DMS79 treated with DMSO at 0.1 percent for 48 hours (cell line): Measurements from ENCODE around the gene C22orf39.
A peak's percentile ranks its signal among the peaks of the same experiment; 100 is the strongest.

ENCODE experiments used
- DNase-seq: peaks from one replicate; lab custom pipeline; 2025; lab: John Stamatoyannopoulos, UW

C22orf39 gene, protein sequence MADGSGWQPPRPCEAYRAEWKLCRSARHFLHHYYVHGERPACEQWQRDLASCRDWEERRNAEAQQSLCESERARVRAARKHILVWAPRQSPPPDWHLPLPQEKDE

DNA sequence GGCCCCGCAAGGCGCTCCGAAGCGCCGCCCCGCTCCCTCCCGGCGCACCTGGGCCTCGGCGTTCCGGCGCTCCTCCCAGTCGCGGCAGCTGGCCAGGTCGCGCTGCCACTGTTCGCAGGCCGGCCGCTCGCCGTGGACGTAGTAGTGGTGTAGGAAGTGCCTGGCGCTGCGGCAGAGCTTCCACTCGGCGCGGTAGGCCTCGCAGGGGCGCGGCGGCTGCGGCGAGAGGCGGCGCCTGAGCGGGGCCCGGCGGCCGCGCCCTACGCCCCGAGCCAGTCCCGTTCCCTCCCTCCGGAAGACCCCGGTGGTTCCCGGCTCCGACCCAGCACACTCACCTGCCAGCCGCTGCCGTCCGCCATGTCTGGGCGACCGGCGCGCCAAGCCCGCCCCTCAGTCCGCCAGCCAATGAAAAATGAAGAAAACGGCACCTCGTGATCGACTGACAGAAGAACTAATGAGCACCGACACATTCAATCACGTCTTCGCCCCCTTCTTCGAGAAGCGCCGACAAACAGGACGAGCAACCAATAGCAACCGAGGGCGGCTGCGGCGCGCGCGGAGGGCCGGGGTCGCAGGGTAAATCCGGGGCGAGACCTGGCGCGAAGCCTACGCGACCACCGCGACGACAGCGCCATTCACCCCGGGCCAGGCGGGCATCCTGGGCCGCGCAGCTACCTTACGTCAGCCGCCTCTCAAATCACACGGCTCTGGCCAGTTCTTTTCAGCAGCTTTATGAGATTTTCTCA, at the start of gene C22orf39:
Gene C22orf39, minus strand, starts transcription at position 382 of the 746 bp plus-strand sequence. Its CDS starts 23 bp downstream, at position 359.
- peak; percentile 84 for DNase-seq

DNA sequence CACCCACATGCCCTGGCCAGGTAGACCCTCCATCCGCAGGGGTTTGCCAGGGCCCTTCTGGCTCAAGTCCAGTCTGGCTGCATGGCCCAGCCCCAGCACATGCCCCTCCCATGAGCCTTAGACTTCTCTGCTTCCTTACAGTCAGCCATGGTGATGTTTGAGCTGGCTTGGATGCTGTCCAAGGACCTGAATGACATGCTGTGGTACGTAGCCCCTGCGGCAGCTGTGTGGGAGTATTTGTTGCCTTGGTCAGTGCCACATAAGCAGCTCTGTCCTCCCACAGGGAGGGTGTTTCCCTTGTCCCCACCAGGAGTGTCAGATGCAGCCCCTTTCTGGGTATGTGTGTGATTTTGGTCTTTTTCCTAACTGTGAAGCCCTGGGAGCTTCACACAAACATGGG, 49.7 kb upstream of the C22orf39 start:
- no peak for DNase-seq

DNA sequence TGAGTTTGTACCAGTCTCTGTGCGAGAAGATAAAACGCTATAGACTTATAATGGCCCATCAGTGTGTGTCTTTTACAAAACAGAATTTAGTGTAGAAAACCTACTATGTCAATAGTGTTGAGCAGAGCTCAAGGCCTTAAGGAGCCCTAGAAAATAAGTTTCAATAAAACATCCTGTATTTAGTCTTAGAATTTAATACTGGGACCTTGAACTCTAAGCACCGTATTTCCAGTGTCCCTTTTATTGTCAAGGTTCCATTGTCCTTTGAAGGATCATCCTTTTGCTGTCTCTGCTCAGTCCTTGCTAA, 48.8 kb upstream of the C22orf39 start:
- DNase-seq = no peak

DNA sequence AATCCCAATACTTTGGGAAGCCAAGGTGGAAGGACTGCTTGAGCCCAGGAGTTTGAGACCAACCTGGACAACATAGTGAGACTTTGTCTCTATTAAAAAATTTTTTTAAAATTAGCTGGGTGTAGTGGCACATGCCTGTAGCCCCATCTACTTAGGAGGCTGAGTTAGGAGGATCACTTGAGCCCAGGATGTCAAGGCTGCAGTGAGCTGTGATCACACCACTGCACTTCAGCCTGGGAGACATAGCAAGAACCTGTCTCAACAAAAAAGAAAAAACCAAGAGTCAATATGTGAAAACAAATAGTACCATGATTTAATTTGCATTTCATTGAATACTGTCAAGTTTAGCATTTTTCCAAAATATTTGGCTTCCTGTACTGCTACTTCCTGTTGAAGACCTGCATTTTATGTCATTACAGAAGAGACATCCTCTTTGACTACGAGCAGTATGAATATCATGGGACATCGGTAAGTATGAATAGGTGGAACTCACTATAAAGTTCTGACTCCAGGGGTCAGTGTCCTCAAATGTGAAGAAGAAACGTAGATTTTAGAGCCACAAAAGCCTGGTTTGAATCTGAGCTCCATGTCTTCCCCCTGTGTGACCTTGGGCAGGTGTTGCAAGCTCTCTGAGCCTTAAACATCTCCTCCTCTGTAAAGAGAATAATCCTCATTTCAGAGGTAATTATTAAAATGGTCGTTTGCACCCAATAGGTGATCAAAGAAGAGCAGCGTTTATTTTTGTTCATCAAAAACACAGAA, 48.2 kb upstream of the C22orf39 start:
- DNase-seq = no peak

DNA sequence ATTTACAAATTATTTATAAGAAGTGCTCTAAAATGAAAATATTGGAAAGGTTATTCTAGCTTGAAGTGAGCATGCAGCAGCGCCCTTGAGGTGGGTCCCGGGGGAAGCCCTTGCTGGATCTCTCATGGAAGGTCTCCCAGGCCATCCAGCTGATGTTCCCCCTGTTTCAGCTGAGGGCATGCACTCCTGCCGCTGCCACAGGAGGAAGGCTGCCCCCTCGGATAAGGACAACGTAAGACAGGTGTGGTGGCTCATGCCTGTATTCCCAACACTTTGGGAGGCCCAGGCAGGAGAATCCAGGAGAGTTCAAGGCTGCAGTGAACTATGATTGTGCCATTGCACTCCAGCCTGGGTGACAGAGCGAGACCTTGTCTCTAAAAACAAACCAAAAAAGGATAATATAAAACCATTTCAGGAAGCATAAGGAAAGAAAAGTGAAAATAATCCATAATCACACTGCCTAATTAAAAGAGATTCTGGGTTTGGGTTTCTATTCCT, 47.2 kb upstream of the C22orf39 start:
- no peak for DNase-seq

DNA sequence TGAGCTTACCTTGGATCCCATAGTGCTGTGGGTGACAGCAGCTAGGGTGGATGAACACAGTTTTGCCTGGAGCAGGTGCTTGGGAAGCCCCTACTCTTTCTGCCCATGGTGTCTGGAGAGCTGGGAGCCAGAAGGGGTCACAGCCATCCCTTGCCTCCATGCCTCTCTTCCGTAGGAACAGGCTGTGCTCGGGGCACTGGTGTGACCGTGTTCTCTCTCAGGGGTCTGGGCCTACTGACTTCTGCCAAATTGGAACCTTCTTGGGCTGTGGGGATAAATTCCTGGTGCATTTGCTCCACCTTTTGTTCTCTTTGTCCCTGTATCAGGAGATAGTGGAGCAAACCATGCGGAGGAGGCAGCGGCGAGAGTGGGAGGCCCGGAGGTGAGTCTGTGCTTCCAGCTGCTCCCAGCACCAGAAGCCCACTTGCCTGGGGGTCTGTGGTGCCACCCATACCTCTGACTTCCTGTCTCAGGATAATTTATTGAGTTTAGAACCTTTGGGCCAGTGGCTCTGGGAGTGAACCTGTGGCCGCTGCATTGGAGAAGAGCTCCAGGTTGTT, 46.6 kb upstream of the C22orf39 start:
- DNase-seq = no peak

DNA sequence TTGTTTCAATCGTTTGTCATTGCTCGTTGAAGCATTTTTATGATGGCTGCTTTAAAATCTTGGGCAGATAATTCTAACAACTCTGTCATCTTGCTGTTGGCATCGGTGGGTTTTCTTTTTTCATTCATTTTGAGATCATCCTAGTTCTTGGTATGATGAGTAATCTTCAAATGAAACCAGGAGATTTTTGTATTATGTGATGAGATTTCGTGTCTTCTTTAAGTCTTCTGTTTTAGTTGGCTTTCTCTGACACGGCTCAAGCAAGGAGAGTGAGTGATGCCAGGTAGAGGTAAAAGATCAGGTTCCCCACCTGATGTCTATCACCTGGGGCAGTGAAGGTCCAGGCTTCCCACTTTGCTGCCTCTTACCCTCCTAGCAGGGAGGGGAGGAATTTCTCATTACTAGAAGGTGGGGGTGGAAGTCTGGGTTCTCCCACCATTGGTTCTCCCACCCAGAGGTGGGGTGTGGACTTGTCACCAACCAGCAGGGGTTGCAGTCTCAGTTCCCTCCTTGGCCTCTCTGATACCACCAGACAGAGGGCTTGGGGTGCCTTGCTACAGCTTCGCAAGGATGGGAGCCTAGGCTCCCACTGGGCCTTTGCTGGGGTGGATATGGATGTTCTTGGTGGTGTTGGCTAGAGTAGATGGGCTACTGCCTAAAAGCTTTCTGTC, 45.1 kb upstream of the C22orf39 start:
- no peak for DNase-seq

DNA sequence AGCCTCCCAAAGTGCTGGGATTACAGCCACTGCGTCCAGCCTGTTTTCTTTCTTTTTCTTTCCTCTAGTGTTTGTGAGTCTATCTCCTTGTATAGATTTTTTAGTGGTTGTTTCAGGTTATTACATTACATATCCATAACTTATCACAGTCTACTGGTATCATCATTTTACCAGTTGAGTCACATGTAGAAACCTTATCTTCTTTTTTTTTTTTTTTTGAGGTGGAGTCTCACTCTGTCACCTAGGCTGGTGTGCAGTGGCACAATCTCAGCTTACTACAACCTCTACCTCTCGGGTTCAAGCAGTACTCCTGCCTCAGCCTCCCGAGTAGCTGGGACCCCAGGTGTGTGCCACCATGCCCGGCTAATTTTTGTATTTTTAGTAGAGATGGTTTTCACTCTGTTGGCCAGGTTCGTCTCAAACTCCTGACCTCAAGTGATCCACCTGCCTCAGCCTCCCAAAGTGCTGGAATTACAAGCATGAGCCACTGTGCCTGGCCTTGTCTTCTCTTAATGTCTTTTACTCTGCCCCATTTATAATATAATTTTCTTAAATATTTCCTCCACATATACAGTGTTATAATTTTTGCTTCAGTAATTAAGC, 43.2 kb upstream of the C22orf39 start:
- DNase-seq = no peak

DNA sequence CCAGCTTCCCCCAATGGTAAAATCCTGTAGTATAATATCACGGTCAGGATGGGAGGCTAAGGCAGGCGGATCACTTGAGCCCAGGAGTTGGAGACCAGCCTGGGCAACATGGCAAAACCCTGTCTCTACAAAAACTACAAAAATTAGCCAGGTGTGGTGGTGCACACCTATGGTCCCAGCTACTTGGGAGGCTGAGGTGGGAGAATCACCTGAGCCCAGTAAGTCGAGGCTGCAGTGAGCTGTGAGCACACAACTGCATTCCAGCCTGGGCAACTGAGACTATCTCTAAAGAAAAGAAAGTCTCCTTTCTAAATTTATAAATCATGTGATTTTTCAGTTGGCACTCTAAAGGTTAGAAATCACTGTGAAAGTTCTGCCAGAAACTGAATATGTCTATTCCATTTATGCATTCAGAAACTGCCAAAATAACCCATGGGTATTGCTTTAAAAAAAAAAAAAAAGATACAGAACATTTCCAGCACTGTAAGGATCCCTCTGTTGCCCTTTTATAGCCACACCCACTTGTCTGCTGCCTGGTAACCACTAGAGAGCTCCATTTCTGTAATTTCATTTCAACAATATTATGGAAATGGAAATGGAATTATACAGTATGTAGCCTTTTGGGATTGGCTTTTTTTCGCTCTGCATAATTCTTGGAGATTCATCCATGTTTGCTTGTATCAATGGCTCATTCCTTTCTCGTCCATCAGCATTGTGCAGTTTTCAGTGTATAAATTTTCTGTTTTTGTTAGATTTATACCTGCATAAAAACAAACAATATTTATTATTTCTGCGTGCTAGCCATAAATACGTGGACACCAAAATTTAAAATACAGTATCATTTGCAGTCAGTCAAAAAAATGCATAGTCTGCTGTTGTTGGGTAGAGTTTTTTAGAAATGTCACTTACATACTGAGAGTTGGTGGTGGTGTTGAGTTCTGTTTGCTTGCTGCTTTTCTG, 41.7 kb upstream of the C22orf39 start:
- no peak for DNase-seq

DNA sequence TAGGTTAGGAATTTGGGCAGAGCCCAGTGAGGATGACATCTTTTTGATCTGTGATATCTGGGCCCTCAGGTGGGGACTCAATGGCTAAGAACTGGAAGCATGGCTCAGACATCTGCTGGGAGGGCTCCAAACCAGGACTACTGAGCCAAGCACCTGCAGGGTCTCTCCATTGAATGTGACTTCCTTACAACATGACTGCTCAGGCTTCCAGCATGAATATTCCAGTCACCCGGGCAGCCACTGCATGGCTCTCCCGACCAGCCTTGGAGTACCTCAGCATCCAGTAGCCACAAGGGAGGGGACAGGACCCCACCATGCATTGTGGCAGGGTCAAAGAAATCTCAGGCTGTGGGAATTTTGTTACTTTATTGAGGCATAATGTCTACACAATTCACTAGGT, 40.8 kb upstream of the C22orf39 start:
- DNase-seq = no peak

DNA sequence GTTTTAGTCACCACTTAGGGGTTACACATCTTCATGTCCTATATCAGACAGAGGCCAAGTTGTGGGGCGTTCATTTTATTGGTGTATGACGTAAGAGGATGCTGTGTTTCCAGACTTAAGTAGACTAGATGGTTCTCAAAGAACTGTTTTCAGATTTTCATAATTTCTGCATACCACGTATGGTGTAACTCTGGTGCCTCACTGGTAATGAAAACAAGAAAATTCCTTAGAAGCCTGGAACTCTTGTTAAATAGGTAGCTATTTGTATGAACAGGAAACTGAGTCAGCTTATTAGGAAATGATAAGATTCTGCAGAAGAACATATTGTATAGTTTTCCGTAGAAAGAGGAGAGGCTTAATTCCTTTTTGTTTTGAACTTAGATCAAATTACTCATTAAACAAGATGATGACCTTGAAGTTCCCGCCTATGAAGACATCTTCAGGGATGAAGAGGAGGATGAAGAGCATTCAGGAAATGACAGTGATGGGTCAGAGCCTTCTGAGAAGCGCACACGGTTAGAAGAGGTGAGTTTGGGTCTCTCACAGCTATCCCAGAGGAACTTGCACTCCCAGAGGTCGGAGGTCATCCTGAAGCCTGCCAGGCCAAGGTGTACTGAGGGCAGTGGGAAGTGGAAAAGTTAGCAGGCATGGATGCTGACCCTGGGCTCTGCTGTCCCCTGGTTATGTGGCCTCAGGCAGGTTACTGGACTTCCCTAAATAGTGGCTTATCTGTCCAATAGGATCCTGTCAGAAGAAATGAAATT, 36.2 kb upstream of the C22orf39 start:
- DNase-seq = no peak

DNA sequence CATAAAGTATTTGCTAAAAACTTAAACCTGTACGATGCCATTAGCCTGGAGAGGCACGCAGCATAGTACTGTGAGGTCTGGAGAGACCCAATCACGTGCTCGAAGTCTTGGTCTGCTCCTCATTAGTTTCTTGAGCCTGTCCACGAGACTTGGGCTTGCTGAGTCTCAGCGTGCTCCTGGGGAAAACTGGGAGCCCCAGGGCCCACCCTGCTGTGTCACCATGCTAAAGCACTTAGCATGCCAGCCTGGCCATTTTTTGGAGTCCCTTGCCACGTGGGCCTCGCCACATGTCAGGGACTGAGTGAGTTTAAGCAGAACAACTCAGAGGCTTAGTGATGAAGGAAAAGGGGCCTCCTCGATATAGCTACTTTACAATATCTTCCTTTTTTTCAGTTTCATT, 34.8 kb upstream of the C22orf39 start:
- DNase-seq = no peak

DNA sequence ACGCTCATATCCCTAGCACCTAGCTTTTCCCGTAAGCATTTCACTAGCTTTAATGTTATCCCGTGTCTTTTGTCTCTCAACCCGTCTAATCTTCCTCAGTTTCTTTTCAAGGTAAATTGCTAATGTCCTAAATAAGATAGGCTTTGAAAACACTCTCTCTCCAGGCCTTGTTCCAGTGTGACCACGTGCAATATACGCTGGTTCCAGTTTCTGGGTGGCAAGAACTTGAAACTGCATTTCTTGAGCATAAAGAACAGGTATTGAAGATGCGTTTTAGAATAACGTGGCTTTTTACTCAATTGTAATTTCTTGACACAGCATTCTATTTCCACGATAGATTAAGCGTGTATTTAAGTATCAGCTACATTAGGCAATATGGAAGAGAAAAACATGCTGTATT, 33.3 kb upstream of the C22orf39 start:
- no peak for DNase-seq

DNA sequence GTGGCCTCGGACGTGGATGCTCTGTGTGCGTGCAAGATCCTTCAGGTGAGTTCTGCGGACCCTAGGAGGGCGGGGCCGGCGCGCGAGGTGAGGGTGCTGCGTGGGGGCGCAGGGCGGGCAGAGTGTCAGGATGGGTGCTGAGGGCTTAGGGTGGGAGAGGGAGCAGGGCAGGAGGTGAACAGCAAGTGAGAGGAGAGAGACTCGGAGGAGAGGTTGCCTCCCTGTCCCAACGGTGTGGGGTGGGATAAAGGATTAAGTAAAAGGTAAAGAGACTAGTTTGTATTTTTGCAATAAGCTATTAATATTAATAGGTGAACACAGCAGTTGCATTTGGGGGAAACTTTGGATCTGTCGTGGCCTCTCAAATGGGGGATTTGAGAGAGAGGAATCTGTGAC, 32.7 kb upstream of the C22orf39 start:
- DNase-seq = no peak

DNA sequence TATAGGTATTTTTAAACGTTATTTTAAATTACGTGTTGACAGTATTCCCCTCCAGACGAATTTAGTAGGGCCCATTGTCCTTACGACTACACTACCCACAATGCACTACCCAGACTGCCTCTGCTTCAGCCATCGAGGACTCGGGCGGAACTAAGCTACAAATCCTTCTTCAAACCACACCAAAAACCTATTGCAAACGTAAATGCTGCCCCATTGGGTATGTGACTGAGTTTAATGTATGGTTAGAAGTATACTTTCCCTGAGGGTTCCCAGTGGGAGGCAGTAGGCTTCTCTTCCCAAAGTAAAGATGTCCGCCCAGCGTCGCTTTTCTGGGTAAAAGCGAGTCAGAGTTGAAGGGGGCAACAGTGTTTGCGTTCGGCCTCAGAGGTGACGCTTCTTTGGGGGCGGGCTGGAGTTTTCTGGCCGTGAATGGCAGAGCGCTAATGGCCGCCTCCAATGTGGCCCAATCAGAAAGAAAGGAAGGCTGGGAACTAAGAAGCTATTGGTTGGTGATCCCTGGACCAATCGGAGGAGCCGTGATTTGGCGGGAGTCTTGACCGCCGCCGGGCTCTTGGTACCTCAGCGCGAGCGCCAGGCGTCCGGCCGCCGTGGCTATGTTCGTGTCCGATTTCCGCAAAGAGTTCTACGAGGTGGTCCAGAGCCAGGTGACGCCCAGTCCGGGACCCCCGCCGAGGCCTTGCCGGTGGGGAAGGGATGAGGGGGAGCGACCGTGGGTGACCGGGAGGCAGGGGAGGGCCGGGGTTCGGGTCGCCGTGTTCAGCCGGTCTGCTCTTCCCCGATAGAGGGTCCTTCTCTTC, 32.1 kb upstream of the C22orf39 start, which contains the start of gene CDC45:
Gene CDC45, plus strand, starts transcription at position 566 of the 818 bp plus-strand sequence. Its CDS starts 49 bp downstream, at position 615.
- peak; percentile 85 for DNase-seq

DNA sequence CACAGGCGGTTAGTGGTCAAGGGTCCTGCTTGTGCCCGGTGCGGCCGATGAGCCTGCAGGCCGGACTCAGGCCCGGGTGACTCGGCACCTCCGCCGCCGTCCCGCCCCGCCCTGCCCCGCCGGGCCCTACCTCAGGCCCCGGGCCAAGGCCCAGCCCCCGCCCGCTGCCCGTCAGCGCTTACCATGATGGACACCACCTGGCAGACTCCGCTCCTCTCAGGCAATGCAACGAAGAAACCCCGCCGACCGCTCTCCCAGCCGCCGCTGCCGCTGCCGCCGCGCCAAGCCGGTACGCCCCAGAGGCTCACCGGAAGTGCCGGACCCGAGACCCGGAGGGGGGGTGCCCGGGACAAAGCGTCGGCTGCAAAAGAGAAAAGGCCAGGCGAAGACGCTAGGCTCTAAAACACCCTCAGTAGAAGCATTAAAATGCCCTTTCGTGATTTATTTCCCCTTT, 31.4 kb upstream of the C22orf39 start, which contains the start of gene UFD1:
Gene UFD1, minus strand, starts transcription at position 293 of the 454 bp plus-strand sequence. Its CDS starts 108 bp downstream, at position 185.
- DNase-seq = no peak

DNA sequence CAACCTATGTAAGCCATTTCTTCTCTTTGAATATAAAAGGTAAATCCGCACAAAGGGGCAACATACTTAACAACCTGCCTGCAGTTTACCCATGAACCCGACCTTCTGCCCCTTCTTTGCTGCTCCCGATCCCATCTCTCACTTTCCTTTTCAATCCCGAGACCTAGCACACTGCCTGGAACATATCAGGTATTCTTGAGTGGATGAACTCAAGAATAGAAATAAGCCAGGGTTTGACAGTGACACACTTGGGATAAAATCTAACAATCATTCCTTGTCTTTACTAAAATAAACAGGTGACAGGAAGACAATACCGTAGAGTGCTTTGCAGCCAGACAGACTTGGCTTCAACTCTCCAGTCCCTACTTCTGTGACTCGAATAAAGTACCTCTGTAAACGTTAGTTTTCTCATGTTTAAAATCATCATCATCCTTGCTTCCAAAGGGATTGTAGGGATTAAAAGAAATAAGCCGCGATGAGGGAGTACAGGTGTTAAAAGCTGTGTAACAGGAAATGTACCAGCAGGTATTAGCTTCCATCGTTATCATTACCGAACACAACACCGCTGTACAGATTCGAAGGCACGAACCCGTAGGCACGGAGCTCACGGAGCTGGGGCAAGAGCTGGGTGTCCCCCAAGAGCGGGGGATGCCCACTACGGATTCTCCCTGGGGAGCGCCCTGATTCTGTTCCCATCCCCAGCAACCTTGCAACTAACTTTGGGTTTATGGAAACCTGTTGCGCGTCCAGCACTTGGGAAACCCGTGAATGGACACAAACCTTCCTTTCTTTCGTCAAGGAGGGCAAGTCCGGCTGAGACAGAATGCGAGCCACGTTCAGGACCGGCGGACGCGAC, 30.8 kb upstream of the C22orf39 start:
- no peak for DNase-seq
